HepG2 (cell line): ENCODE results near the gene NSL1. TPM values are rescaled to one million over a fixed set of nuclear protein-coding genes. Genes with fewer than 3 reads are reported as not detected.

Experiments
- ATAC-seq: fragments of 200-7000 bp; cut with Tn5 transposase; 3 replicates; pipeline ENCODE4 v1.9.1; 2020; ENCODE audit warnings: mild to moderate bottlenecking, moderate library complexity
- BruUV-seq: library from RNA; stranded (reverse); fragments of 400-500 nt; replicated peaks from 2 replicates; lab custom pipeline; 2021; lab: Mats Ljungman, UMichigan
- CTCF ChIA-PET: fragments of 300-600 bp; formaldehyde crosslinking; extraction: SDS; loops from one replicate; lab custom pipeline; 2021; ENCODE audit warnings: low total read pairs, inconsistent platforms, low intra/inter-chr PET ratio; lab: Yijun Ruan, JAX
- POLR2A ChIA-PET: fragments of 350-600 bp; sonication (Branson Sonifier 250); formaldehyde crosslinking; loops from one replicate; lab custom pipeline; 2020; ENCODE audit warnings: antibody characterized with exemption, inconsistent platforms; lab: Yijun Ruan, JAX
- DNase-seq: peaks from one replicate; pipeline ENCODE4 v3.0.0-alpha.2; 2015; ENCODE audit warnings: low spot score
- FAIRE-seq: peaks from 3 replicates; lab custom pipeline; 2011; peaks lifted over from hg19 to GRCh38; lab: Jason Lieb, UNC
- H2AFZ ChIP-seq: one replicate; pipeline ENCODE4 v1.6.1; 2011; ENCODE audit warnings: low read length, inconsistent platforms
- H3K27ac ChIP-seq: fragments of 300-600 bp; 3 replicates; pipeline ENCODE4 v1.8.0; 2011; ENCODE audit warnings: mixed run types, mild to moderate bottlenecking, mixed read lengths, low read length, inconsistent platforms; ENCODE audit not compliant: insufficient read depth; ENCODE audit errors: extremely low read length
- H3K27me3 ChIP-seq, 2 experiments: fragments of 200-600 bp in 1 of 2; 2 replicates in 1 of 2; 3 replicates in 1 of 2; pipeline versions ENCODE4 v1.6.0 to v1.8.0; 2011; ENCODE audit warnings: low read length in 2 of 2, mild to moderate bottlenecking in 2 of 2, moderate library complexity in 2 of 2, inconsistent platforms in 1 of 2; ENCODE audit not compliant: insufficient read depth in 2 of 2, control insufficient read depth in 1 of 2
- H3K36me3 ChIP-seq, 2 experiments: fragments of 200-600 bp in 1 of 2; replicated peaks in 1 of 2; 2 replicates in 1 of 2; 3 replicates in 1 of 2; pipeline versions ENCODE4 v1.5.1 to v1.8.0; 2011; ENCODE audit warnings: low read length in 2 of 2, inconsistent platforms in 1 of 2; ENCODE audit not compliant: insufficient read depth in 2 of 2, control insufficient read depth in 1 of 2
- H3K4me1 ChIP-seq: 2 replicates; pipeline ENCODE4 v1.5.1; 2012; ENCODE audit warnings: low read length, inconsistent platforms; ENCODE audit not compliant: insufficient read depth
- H3K4me2 ChIP-seq: 2 replicates; pipeline ENCODE4 v1.6.0; 2011; ENCODE audit warnings: low read depth, low read length, inconsistent platforms
- H3K4me3 ChIP-seq, 3 experiments: fragments of 200-600 bp in 1 of 3; sonication (generic), shearing (Covaris generic) in 1 of 3; replicated peaks in 1 of 3; 2 replicates each; pipeline ENCODE4 v1.5.1; 2011 to 2016; ENCODE audit warnings: low read length in 3 of 3, inconsistent platforms in 2 of 3, low read depth in 2 of 3, mild to moderate bottlenecking in 2 of 3, control low read depth in 1 of 3, mixed read lengths in 1 of 3; ENCODE audit not compliant: insufficient read depth in 1 of 3
- H3K79me2 ChIP-seq: one replicate; pipeline ENCODE4 v1.6.1; 2011; ENCODE audit warnings: low read length, inconsistent platforms; ENCODE audit not compliant: insufficient read depth
- H3K9ac ChIP-seq: 2 replicates; pipeline ENCODE4 v1.6.0; 2011; ENCODE audit warnings: mild to moderate bottlenecking, low read depth, low read length, inconsistent platforms; ENCODE audit not compliant: insufficient read depth
- H3K9me3 ChIP-seq: 2 replicates; pipeline ENCODE4 v1.5.1; 2012; ENCODE audit warnings: mild to moderate bottlenecking, low read length
- H4K20me1 ChIP-seq: 2 replicates; pipeline ENCODE4 v1.6.0; 2011; ENCODE audit warnings: inconsistent platforms, mild to moderate bottlenecking, low read length, moderate library complexity; ENCODE audit not compliant: insufficient read depth
- HOXA3 ChIP-seq: sonication (generic); formaldehyde crosslinking; IDR thresholded peaks from 2 replicates; pipeline ENCODE4 v1.5.0; 2020; ENCODE audit warnings: missing genetic modification reagents
- MAF1 ChIP-seq: sonication (generic); formaldehyde crosslinking; IDR thresholded peaks from 2 replicates; pipeline ENCODE4 v1.5.0; 2020; ENCODE audit warnings: missing genetic modification reagents, borderline replicate concordance
- NFIB ChIP-seq: sonication (generic); formaldehyde crosslinking; IDR thresholded peaks from 2 replicates; pipeline ENCODE4 v1.9.0; 2021; ENCODE audit warnings: missing genetic modification reagents, mild to moderate bottlenecking, borderline replicate concordance
- SCMH1 ChIP-seq: sonication (generic); formaldehyde crosslinking; IDR thresholded peaks from 2 replicates; pipeline ENCODE4 v1.9.0; 2021; ENCODE audit warnings: missing genetic modification reagents, mild to moderate bottlenecking, borderline replicate concordance
- SYNCRIP ChIP-seq: fragments of 200-400 bp; formaldehyde crosslinking; IDR thresholded peaks from 2 replicates; pipeline ENCODE4 v1.6.1; 2018; ENCODE audit warnings: mild to moderate bottlenecking, low read depth, low read length; ENCODE audit not compliant: insufficient read depth
- ZNF180 ChIP-seq: sonication (generic); formaldehyde crosslinking; IDR thresholded peaks from 2 replicates; pipeline ENCODE4 v1.4.0; 2020; ENCODE audit warnings: low read depth, missing genetic modification reagents, borderline replicate concordance
- ZNF207 ChIP-seq: fragments of 450-650 bp; IDR thresholded peaks from 2 replicates; pipeline ENCODE4 v1.6.1; 2016; ENCODE audit warnings: antibody characterized with exemption, borderline replicate concordance
- WGBS: methylation state at CpG from one replicate; pipeline ENCODE4 v1.1.6; 2017; ENCODE audit warnings: low lambda C conversion rate; 5-methylcytosine and 5-hydroxymethylcytosine counted together
- in situ Hi-C: cut with HindIII; loops from 2 replicates; pipeline ENCODE4 v1.10.0; 2017; ENCODE audit warnings: low pct_unique_long_range_greater_than_20kb; ENCODE audit not compliant: extremely low pct_ligation_motif_present
- intact Hi-C: fragments of 100-400 bp; cut with micrococcal nuclease; formaldehyde crosslinking; loops from one replicate; pipeline ENCODE4 v1.10.0; 2022; ENCODE audit not compliant: unreplicated experiment
- polyA plus RNA-seq, 8 experiments: library from polyadenylated mRNA; depleted of rRNA in 3 of 8; stranded (reverse) in 7 of 8; unstranded in 1 of 8; fragments of >200 nt; fragmentation: Illumina TruSeq in 4 of 8; extraction: Trizol in 4 of 8; gene quantifications; 2 replicates each; pipeline versions ENCODE4 v1.2.1 to v1.2.3, GENCODE V29; 2011 to 2016; ENCODE audit warnings: low read depth in 4 of 8, missing spikeins in 1 of 8, mixed read lengths in 1 of 8; ENCODE audit not compliant: insufficient read depth in 1 of 8
- total RNA-seq, 5 experiments: library from RNA; depleted of rRNA; stranded (reverse); fragments of >200 nt; fragmentation: Illumina TruSeq; extraction: Trizol; gene quantifications; 2 replicates each; pipeline ENCODE4 v1.2.3, GENCODE V29; 2016; ENCODE audit warnings: low read depth in 1 of 5
- TF ChIP-seq, protein P1 (sequence below): sonication (generic); formaldehyde crosslinking; IDR thresholded peaks from 2 replicates; pipeline ENCODE4 v1.4.0; 2020; ENCODE audit warnings: missing genetic modification reagents

NSL1 gene
- total and polyA plus RNA-seq, 2 of the 13 experiments (the other 11 are each of a cell fraction or from before 2014, with no cell fraction given), result 34.5 to 77.4 TPM

DNA sequence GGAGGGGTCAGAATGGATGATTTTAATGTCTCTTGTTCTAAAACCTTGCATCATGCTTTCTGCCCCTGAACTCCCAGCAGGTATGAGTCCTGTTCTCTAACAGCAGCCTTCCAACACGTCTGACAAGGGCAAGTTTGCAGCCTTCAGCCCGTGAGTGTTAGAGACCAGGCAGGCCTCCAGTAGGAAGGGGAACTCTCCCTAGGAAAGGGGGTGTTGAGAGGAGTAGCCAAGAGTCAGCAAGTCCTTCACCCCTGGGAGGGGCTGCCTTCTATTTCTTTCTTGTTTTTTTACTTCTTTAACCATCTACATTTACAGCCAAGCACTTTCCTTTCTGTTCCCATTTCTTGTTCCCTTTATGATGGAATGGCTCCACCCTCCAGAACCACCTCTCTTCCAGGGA is 106.1 kb downstream of the NSL1 start:
- no peak for TF ChIP-seq ZNF207
- TF ChIP-seq SCMH1 (CRISPR knock-in tag), result no peak
- no peak for TF ChIP-seq NFIB (CRISPR knock-in tag)
- TF ChIP-seq MAF1 (CRISPR knock-in tag), result no peak
- no peak for TF ChIP-seq HOXA3 (CRISPR knock-in tag)
- TF ChIP-seq SYNCRIP, result no peak
- TF ChIP-seq, protein P1, sequence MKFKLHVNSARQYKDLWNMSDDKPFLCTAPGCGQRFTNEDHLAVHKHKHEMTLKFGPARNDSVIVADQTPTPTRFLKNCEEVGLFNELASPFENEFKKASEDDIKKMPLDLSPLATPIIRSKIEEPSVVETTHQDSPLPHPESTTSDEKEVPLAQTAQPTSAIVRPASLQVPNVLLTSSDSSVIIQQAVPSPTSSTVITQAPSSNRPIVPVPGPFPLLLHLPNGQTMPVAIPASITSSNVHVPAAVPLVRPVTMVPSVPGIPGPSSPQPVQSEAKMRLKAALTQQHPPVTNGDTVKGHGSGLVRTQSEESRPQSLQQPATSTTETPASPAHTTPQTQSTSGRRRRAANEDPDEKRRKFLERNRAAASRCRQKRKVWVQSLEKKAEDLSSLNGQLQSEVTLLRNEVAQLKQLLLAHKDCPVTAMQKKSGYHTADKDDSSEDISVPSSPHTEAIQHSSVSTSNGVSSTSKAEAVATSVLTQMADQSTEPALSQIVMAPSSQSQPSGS (CRISPR knock-in tag), result no peak
- TF ChIP-seq ZNF180 (CRISPR knock-in tag), result no peak
- no peak overlapping the region for H3K27ac ChIP-seq
- no peaks in the 10 kb centered on the region for H3K79me2 ChIP-seq
- DNase-seq (no peak), ATAC-seq (no peak), FAIRE-seq (no peak)
- H3K36me3 ChIP-seq, result no peaks in the 10 kb centered on the region
- peaks cover 6% of the 10 kb centered on the region for H3K4me1 ChIP-seq
- no TSS peak for BruUV-seq
- 0% methylated on average over 2 of the region's 2 CpGs for WGBS
- POLR2A ChIA-PET, result no interaction called here
- no peak overlapping the region for H2AFZ ChIP-seq
- intact Hi-C loops (no loop called here), in situ Hi-C loops (no loop called here)
- H3K9ac ChIP-seq, result no peak overlapping the region
- no peak overlapping the region for H3K4me2 ChIP-seq
- CTCF ChIA-PET, result no interaction called here
- H3K27me3 ChIP-seq, result peaks cover 0 to 68% of the 10 kb centered on the region in 2 experiments; a peak in 4 of 5 replicates
- no peaks in the 10 kb centered on the region for H3K9me3 ChIP-seq
- H3K4me3 ChIP-seq, result no peak overlapping the region
- no peaks in the 10 kb centered on the region for H4K20me1 ChIP-seq
